SW480 (cell line): ENCODE results near the gene ZNF524.

Source experiments
- DNase-seq: peaks from one replicate; pipeline ENCODE4 v3.0.0-alpha.2; 2016; ENCODE audit warnings: low spot score

The ZNF524 gene

DNA sequence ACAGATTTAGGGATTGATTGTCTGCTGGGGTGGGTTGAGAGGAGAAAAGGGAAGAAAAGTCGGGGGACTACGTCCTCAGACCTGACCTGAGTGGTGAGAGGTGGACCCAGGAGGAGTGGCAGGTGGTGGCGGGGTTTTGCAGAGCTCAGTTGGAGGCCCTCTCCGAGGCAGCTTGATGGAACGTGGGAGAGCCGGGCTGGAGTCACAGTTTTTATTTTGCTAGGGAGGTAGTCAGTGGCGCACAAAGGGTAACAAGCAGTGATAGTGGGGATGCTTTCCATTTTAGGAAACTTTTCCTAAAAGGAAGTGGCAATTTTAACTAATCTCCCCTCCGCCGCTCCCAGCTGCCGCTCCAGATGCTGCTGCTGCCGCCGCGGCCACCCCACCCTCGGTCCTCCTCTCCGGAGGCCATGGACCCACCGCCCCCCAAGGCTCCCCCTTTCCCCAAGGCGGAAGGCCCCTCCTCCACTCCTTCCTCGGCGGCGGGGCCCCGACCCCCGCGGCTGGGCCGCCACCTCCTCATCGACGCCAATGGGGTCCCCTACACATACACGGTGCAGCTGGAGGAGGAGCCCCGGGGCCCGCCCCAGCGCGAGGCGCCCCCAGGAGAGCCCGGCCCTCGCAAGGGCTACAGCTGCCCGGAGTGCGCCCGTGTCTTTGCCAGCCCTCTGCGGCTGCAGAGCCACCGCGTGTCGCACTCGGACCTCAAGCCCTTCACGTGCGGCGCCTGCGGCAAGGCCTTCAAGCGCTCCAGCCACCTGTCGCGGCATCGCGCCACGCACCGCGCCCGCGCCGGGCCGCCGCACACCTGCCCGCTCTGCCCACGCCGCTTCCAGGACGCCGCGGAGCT lies 42.3 kb downstream of the ZNF524 start:
- DNase-seq: peak; percentile 63

GRCh38 chr19:55643003-55643886 lies 43.2 kb downstream of the ZNF524 start, which contains the start of gene ZNF581:
Gene ZNF581, plus strand, starts transcription at chr19:55643649. Its CDS starts 923 bp downstream, at chr19:55644572.
- peak; percentile 81 for DNase-seq

DNA sequence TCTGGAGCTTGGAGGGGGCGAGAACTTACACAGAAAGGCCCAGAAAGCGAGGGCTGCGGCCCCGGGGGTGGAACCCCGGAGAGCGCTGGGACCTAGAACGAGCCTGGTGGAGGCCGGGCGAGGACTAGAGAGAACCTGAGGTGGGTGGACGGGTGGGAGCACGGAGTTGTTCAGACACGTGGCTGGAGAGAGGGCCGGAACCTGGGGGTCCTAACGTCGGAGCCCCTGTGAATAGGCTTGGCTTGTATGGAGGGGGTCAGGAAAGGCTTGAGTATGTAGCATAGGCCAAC lies 43.7 kb downstream of the ZNF524 start:
- no peak for DNase-seq

DNA sequence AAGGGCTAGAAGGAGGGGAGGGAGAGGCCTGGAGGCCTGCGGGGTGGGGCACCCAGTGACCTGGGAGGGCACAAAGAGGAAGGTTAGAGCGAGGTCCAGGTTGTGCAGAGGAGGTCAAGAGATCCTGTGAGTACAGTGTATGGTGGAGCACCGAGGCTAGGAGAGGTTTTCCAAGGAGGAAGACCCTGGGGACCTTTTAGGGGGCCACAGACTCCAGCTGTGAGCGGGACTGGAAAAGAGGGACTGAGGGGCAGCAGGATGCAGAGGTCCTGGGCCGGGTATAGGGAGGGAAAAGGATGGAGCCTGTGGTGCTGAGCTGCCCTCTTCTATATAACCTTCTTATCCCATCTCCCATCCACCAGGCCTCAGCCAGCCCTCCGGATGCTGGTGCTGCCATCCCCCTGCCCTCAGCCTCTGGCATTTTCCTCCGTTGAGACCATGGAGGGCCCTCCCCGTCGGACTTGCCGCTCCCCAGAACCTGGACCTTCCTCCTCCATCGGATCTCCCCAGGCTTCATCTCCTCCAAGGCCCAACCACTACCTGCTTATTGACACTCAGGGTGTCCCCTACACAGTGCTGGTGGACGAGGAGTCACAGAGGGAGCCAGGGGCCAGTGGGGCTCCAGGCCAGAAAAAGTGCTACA lies 44.2 kb downstream of the ZNF524 start:
- no peak for DNase-seq

DNA sequence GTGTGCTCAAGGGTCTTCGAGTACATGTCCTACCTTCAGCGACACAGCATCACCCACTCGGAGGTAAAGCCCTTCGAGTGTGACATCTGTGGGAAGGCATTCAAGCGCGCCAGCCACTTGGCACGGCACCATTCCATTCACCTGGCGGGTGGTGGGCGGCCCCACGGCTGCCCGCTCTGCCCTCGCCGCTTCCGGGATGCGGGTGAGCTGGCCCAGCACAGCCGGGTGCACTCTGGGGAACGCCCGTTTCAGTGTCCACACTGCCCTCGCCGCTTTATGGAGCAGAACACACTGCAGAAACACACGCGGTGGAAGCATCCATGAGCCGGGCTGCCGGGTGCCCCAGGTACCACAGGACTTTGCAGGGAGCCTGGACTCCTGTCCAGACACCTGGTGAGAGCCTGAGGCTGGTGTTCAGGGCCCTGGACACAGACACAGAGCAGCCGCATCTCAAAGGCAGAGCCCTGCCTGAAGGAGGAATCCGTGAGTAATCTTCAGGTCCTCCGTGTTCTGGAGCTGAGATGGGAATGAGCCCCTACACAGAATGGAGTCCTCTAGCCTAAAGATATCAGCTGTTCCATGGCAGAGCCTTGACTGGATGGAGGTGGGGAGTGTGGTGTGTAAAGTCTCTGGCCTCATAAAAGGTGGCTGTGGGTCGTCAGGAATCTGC lies 44.9 kb downstream of the ZNF524 start:
- DNase-seq: no peak

DNA sequence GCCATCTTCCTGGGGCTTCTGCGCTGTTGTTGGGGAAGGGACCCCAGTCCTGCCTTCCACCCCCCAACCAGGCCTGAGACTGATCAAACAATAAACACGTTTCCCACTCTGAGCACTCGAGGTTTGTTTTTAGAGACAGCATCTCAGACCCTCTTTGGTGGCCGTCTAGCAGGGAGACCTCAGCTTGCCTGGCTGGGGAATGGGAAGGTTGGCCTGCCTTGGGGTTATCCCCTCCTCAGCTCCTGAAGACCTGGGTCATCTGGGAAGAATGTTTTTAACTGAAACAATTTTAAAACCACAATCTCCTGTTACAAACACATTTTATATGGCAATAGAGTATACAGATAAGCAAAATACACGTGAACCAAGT lies 45.4 kb downstream of the ZNF524 start:
- no peak for DNase-seq

DNA sequence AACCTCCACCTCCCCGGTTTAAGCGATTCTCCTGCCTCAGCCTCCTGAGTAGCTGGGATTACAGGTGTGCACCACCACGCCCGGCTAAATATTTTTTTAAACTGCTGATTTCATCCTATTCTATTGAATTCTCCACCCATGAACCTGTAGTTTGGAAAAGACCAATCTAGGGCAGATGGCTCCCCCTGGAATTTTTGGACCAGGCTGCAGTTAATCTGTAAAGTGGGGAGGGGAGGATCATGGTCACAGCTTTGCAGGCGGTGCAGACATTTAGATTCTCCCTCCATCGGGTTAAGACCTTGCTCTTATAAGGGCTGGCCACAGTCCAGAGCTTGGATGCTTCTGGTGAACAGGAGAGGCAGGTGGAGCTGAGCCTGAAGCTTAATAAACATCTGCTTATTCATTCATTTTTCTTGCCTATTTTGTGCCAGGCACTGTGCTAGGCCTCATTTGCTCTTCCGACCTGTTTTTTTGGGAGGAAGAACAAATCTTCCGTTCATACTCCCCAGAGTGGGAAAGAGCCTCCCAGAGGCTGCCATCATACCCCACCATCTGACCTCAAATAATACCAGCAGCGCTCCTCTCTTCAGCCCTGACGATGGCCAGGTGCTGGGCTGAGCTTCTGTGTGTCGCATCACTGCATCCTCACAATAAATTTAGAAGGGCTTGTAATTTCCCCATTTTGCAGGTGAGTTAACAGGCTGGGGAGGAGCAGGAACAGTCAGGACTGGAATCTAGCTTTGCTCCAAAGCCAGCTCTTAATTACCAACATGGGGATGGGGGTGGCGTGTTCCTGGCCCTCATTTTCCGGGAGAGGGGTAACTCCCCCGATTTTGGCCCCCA lies 47.0 kb downstream of the ZNF524 start:
- no peak for DNase-seq

- no peak for DNase-seq
Measured at GRCh38 chr19:55647732-55648584, 47.9 kb downstream of the ZNF524 start, which contains the start of gene CCDC106. Gene CCDC106, plus strand, starts transcription at chr19:55648212. Its CDS starts 835 bp downstream, at chr19:55649047.

DNA sequence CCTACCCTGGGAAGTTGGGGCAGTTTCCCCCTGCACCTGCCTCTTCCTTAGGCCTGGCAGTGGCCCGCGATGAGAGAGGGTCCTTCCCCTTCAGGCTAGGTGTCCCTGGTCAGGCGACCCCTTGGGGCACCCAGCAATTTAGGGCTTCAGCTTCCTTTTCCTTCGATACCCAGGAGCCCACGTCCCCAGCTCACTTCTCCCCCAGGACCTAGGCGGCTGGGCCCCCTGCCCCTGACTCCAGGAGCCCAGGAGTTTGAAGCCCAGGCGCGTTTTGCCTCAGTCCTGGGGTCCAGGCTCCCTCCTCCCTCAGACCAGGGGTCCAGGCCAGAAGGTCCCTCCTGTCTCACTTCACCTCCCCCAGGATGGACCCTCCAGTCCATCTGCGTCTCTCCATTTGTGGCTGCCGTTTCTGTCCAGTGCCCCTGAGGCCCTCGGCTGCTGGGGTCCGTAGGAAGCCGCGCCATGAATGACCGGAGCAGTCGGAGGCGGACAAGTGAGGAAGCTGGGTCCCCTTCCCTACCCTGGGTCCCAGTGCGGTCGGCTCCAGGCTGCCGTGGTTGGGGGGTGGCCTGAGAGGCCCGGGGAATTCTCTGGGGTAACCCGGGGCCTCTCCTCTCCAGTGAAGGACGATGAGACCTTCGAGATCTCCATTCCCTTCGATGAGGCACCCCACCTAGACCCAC lies 48.6 kb downstream of the ZNF524 start:
- DNase-seq: no peak

- DNase-seq: no peak
Measured at GRCh38 chr19:55649268-55650125, 49.4 kb downstream of the ZNF524 start.

GRCh38 chr19:55650126-55650557 lies 50.1 kb downstream of the ZNF524 start:
- no peak for DNase-seq

GRCh38 chr19:55650602-55651230 lies 50.6 kb downstream of the ZNF524 start:
- no peak for DNase-seq

DNA sequence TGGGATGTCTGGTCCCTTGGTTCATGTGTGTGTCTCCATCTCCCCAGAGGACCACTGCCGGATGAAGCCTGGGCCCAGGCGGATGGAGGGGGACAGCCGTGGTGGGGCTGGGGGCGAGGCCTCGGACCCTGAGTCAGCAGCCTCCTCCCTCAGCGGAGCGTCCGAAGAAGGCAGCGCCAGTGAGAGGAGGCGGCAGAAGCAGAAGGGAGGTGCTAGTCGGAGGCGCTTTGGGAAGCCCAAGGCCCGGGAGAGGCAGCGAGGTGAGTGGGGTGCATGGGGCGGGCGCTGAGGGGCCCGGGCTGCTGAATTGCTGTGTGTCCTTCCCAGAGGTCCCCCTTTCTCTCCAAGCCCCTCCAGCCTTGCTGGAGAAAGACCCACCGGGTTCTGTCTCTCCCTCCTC lies 51.1 kb downstream of the ZNF524 start:
- DNase-seq: no peak

DNA sequence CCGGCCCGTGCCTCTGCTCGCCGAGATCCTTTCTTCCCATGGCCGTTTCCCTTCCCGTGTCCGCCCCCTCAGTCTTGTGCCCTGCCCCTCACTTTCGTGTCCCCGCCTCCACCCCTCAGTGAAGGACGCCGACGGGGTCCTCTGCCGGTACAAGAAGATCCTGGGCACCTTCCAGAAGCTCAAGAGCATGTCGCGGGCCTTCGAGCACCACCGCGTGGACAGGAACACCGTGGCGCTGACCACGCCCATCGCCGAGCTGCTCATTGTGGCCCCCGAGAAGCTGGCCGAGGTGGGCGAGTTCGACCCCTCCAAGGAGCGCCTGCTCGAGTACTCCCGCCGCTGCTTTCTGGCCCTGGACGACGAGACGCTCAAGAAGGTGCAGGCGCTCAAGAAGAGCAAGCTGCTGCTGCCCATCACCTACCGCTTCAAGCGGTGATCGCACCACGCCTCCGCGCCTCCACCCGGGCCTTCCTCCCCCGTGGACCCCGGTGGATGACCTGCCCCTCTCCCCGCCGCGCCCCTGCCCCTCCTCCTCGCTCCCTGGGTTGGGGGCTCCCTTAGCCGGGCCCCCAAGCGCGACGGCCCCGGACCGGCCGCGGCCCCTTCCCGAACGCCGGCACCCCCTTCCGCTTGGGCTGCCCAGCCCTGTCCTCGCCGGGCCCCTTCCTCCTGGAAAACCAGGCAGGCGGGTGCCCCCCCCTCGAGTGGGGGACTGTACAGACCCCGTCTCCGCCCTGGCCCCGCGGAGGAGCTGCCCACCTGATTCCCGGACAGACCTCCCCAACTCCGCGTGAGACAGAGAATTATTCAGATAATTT lies 52.4 kb downstream of the ZNF524 start:
- DNase-seq: no peak
